NCI-H2107 (cell line): ENCODE measurements around the gene PSRC1.

ENCODE experiments used
- DNase-seq: peaks from one replicate; lab custom pipeline; 2025; lab: John Stamatoyannopoulos, UW

PSRC1 gene

DNA sequence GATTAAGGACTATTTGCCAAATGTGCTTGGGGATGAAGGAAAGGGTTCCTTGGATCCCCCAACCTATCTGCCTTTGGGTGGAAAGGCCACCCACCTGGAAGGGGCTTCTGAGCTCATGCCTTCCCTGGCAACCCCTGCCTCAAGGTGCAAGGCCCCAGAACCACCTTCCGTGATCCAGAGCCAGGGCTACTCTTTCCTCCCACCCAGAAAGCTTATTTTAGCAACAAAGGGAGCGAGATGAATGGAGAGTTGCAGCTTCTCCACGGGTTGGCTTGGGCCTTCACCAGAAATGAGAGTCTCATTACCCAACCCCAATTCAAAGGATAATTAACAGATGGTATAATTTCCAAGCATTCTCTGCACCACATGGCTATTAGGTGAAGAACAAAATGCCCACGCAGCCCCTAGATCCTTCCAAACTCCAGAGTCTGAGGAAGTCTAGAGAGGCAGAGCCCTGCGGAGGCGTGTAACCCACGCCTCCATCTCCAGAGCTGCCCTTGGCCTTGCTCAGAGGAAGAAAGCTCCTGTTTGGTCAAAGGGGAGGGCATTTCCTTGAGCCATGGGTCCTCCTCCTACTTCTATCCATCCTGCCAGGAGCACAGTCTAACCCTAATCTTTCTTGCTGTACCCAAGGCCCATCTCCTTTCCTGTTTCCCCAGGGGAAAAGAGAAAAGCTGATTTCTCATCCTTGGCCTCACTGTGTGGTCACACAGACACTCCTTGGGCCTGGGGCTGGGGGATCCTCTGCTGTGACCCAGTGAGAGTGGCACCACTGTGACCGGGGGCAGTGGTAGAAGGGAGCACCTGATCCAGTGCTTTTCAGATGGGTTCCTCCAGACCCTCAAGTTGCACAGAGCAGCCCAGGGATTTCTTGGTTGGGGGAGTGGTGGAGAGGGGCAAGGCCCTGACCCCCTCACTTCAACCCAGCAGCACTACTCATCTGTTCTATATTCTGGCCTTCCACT lies 35.3 kb downstream of the PSRC1 start:
- DNase-seq = no peak

DNA sequence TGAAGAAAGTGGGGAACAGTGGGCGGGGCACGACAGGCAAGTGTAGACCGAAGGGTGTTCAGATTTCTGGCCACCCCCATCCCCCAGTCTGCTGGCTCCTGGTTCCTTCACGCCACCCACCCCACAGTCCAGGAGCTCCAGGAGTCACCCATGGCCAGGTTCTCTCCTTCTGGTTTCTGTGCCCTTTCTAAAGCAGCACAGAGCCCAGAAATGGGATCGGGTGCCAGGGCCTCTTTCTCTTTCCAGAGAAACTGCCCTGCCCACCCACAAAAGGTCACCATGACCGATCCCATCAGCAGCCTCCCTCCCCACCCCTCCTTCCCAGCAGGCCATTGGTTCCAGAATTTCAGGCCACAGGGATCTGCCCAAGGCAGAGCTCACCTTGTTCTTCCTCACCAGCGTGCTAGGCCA lies 36.8 kb downstream of the PSRC1 start:
- no peak for DNase-seq

DNA sequence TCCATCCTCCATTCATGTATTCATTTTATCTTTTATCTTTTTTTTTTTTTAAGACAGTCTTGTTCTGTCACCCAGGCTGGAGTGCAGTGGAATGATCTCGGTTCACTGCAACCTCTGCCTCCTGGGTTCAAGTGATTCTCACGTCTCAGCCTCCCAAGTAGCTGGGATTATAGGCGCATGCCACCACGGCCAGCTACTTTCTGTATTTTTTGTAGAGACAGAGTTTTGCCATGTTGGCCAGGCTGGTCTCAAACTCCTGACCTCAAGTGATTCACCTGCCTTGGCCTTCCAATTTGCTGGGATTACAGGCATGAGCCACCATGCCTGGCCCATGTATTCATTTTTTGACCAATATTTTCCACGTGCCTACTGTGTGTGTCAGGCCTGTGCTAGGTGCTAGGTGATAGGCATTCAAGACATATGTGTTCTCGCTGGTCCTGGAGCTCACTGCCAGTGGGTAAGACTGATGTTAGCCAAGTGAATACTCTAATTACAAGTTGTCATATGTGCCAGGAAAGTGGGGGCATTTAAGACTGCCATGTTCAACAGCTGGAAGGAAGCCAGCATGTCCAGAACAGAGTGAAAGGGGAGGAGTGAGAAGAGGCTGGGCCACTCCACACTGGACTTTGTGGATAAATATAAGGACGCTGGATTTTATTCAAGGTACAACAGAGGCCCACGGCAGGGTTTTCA lies 38.9 kb downstream of the PSRC1 start:
- DNase-seq = no peak

DNA sequence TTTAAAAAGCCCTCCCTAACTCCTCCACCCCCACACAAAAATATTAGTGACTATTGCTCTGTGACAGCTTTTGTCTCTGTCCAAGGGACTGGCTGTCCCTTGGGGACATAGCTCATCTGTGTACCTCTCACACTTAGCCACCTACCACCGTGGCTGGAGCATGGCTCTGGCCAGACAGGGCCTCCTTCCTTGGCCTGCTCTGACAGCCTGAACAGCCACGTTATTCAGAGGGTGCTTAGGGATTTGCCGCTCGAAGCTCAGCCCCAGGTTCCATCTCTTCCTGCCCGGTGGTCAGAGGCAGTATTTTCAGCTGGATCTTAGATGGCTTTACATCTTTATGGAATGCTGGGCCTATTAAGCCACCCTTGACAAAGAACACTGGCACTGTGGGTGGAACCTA lies 39.7 kb downstream of the PSRC1 start:
- DNase-seq = no peak

GRCh38 chr1:109242387-109242786 lies 40.6 kb downstream of the PSRC1 start:
- no peak for DNase-seq

DNA sequence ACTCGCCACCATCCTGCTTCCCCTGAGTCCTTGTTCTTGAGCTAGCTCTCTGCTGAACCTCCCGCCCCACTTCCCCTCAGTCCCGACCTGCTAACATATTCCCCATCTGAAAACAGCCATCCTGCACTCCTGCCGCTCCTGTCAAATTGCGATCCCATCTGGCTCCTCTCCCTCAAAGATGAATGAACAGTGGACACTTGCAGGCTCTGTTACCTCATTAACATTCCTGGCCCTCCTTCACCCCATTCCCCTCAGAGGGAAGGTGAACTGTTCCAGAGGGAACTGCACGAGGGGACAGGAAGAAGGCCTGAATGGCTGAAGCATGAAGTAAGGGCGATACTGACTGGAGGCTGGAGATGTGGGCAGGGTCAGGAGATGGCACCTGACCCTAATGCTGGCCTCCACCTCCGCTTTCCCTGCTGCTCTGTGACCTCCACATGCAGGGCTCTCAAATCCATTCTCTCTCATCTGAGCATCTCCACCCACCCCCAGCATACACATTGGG lies 41.1 kb downstream of the PSRC1 start:
- DNase-seq = no peak

DNA sequence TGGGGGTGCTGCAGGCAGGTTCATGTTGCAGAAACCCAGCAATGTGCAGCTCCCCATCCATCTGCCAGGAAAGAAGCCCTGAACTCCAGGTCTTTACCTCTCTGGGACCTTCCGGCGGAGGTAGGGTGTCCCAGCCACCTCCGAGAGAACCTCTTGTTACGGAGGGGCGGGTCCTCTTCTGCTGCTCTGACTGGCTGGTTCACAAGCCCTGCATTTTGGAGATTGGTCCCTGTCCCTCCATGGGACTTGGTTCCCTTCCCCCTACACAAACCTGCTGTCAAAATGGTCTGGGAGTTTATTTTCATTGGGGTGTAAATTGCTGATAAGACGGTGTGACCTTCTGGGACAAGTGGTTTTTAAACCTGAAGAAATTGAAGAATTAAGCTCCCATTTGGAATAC lies 41.6 kb downstream of the PSRC1 start:
- DNase-seq = no peak

GRCh38 chr1:109240158-109241152 lies 42.5 kb downstream of the PSRC1 start:
- peak; percentile 26 for DNase-seq

- DNase-seq = peak; percentile 52
Measured at GRCh38 chr1:109239409-109240068, 43.4 kb downstream of the PSRC1 start.

GRCh38 chr1:109239047-109239408 lies 43.9 kb downstream of the PSRC1 start:
- DNase-seq = no peak

GRCh38 chr1:109238382-109238781 lies 44.6 kb downstream of the PSRC1 start:
- no peak for DNase-seq

- DNase-seq = no peak
Measured at GRCh38 chr1:109237512-109237911, 45.4 kb downstream of the PSRC1 start.

DNA sequence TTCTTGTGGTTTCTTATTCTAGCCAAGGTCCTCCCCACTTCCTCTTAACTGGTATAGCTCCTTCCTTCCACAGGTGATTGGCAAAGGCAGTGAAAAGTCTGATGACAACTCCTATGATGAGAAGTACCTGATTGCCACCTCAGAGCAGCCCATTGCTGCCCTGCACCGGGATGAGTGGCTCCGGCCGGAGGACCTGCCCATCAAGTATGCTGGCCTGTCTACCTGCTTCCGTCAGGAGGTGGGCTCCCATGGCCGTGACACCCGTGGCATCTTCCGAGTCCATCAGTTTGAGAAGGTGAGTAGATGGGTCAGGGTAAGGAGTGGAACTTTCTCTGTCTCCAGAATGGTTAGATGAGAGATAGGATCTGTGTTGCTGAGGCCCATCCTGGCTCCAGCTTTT lies 47.8 kb downstream of the PSRC1 start:
- DNase-seq = no peak

GRCh38 chr1:109231066-109231465 lies 51.9 kb downstream of the PSRC1 start:
- DNase-seq = no peak
